GM12872 (cell line): ENCODE results near the gene HELZ2.

Experiments used
- TF ChIP-seq, protein P1 (sequence below): IDR thresholded peaks from 3 replicates; pipeline ENCODE4 v1.5.1; 2011; ENCODE audit warnings: low read depth, mild to moderate bottlenecking, low read length, moderate library complexity; ENCODE audit not compliant: insufficient read depth

Gene HELZ2

DNA sequence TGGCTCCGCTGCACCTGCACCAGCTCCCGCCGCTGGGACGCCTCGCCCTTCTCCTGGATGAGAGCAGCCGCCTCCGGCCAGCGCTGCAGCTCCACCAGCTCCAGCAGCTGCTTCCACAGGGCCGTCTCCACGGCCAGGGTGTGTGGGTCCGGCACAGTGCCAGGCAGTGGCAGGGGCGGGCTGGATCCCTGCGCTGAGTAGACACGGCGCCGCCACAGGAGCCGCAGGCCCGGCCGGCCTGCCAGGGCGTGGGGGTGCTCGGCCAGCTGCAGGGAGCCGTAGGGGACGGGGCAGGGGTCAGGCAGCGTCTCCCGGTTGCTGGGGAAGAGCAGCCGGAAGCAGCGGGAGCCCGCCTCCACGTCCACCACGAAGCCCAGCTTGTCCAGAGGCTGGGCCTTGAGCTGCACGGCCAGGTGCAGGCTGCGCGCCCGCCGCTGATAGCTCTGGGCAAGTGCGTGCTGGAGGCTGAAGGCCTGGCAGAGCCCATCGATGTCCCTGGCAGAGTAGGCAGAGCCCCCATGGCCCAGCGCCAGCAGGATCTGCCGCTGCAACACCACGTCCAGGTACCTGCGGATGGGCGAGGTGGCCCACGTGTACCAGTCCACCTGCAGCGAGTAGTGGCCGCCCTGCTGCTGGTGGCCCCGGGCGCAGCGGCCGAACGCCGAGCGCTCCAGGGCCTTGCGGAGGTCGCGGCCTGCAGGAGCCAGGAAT lies 10.7 kb downstream of the HELZ2 start:
- TF ChIP-seq, protein P1, sequence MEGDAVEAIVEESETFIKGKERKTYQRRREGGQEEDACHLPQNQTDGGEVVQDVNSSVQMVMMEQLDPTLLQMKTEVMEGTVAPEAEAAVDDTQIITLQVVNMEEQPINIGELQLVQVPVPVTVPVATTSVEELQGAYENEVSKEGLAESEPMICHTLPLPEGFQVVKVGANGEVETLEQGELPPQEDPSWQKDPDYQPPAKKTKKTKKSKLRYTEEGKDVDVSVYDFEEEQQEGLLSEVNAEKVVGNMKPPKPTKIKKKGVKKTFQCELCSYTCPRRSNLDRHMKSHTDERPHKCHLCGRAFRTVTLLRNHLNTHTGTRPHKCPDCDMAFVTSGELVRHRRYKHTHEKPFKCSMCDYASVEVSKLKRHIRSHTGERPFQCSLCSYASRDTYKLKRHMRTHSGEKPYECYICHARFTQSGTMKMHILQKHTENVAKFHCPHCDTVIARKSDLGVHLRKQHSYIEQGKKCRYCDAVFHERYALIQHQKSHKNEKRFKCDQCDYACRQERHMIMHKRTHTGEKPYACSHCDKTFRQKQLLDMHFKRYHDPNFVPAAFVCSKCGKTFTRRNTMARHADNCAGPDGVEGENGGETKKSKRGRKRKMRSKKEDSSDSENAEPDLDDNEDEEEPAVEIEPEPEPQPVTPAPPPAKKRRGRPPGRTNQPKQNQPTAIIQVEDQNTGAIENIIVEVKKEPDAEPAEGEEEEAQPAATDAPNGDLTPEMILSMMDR: no peak

DNA sequence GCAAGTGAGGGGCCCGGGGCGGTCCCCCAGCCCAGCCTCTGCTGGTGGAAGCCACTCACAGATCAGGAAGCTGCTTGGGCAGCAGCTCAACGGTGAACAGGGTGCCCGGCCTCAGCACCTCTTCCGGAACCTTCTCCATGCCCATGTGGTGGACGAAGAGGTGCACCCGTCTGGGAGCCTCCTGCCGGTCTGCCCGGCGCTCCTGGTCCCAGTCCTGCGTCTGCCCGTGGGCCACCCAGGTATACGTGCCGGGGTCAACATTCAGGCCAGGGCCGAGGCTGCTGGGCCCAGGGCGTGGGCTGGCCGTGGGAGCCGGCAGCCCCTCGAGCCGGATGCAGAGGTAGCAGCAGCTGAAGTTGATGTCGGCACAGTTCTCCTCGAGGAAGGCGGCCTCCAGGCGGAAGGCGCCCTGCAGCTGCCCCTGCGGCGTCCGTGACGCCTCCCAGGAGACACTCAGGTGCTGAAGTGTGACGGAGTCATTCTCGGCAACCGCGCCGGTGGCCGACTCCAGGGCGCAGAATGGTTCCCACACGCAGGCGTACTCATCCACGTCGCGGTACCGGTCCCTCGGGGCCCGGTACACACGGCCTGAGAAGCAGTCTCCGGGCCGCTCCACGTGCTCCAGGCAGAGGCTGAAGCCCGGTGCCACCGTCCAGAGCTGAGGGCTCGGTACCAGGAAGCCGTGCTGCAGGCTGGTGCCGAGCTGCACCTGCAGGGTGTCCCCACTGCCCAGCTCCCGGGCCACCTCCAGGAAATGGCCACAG lies 11.4 kb downstream of the HELZ2 start:
- TF ChIP-seq, protein P1: no peak

DNA sequence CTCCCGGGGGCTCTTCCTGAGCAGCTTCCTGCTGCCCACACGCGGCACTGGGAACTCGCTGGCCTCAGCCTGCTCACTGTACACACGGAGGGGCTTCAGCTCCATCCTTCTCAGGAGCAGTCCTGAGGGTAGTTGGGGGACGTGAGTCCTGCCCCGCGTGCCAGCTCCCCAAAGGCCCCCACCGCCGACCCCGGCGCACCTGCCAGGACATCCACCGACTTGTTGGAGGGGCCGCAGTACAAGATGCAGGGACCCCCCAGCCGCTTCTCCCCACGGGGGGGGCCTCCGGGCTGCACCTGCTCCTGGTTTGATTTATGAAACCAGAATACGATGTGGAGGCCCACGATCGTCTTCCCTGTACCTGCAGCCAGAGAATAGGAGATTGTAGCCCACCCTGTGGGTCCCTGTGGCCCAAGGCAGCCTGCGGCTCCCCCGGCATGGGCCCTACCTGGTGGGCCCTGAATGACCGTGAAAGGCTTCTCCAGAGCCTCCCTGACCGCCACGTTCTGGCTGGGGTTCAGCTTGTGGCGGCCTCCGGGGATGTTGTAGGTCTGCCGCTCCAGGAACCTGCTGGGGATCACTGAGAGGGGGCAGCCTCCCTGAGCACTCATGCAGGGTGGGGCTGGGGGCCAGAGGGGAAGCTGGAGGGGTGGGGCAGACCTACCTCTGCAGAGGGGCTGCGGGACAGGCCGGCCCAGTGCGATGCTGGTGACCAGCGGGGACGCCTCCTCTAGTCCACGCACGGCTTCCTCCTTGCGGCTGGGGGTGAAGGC lies 12.2 kb downstream of the HELZ2 start:
- TF ChIP-seq, protein P1: no peak

DNA sequence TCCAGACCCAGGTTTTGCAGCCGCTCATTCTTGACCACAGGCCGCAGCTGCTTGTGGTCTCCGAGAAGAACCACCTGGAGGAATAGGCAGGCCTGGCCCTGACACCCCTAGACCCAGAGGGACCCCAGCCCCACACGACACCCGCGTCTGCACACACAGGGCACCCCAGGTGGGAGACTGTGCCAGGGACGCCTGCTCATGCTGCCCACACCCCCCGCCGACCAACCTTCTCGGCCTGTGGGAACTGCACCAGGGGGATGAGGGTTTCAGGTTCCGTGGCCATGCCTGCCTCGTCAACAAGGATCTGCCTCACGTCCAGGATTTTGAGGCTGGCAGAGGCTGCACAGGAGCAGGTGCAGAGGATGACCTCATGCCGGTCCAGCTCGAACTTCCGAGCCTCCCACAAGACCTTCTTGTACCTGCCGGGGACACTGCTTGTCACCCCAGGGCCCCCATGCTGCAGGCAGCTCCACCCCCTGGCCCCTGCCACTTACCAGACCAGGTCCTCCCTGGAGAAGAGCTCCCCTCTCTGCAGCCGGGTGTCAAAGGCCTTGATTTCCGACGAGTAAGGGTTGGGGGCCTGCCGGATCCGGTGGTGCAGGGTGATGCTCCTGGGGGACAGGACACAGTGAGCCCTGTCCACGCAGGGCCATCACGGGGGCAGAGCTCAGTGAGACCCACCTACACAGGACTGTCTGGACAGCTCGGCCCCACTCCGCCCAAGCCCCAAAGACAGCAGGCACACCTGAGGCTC lies 13.0 kb downstream of the HELZ2 start:
- TF ChIP-seq, protein P1: no peak

DNA sequence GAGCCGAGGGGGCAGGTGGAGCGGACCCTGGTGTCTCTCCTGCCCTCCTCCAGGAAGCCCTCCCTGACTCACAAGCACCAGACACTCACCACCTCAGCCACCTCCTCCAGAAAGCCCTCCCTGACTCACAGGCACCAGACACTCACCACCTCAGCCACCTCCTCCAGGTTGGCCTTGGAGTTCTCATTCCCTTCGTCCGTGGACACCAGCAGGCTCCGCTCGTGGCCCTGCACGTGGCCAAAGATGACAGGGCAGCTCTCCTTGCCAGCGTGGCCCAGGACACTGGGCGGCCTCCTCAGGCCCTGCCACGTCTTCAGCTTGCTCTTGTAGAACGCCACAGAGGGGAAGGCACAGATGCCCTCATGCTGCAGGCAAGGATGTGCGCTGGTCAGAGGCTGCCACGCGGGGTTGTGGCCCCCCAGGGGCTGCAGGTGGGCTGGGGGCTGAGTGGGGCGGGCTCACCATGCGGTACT lies 13.7 kb downstream of the HELZ2 start:
- TF ChIP-seq, protein P1: no peak

DNA sequence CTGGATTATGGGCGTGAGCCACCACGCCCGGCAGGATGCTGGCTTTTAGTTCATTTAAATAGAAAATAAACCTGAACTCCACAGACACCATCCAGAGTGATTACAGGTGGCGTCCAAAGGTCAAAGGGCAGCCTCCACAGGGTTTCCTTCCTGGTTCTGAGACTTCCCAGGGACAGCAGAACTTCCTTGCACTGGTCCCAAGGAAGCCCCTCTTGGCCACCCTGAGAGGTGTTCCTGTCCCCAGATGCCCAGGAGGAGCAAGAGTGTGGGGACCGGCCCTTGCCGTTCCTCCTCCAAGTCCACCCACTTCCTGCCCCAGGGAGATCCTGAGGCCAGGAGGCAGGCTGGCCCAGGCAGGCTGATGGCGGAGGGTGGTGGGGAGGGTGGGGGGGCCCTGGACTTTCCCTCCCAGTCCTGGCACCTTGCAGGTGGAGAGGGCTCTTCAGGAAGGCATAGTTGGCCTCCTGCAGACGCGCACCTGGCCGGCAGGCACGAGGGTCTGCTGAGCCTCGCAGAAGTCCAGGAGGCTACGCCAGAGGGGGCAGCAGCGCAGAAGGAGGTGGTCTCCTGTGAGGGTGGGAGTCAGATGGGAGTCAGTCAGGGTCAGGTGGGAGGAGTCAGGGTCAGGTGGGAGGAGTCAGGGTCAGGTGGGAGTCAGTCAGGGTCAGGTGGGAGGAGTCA lies 15.1 kb downstream of the HELZ2 start:
- TF ChIP-seq, protein P1: no peak
